Measurements from ENCODE around the gene CX3CR1. TPM values are rescaled to one million over a fixed set of nuclear protein-coding genes. Genes with fewer than 3 reads are reported as not detected.

CX3CR1 gene
- total RNA-seq, 1 donor from 2014 or later = not detected

DNA sequence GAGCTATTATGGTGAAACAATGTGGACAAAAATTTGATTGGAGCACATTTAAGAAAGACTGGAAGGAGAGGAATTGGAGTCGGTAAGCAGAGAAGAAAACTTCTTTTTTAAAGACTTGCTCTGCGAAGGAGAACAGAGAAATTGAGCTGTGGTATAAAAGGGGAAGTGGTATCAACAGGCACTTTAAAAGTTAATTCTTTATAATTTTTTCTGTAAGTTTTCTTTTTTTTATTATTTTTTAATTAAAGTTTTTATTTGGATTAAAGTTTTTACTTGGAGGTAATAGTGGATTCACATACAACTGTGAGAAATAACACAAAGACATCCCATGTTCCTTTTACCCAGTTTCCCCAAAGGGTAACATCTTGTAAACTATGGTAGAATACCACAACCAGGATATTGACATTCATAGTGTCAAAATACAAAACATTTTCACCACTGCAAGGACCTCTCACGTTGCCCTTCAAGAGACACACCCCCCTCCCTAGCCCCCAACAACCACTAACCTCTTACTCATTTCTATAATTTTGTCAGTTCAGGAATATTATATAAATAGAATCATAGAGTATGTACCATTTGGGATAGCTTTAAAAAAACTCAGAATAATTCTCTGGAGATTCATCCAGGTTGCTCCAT, 53.6 kb downstream of the CX3CR1 start:
- H3K4me3 ChIP-seq (ENCODE audit: low read depth, low read length) = no peak overlapping the region
- no peak for DNase-seq (ENCODE audit: low read depth)
- TF ChIP-seq, protein P1, sequence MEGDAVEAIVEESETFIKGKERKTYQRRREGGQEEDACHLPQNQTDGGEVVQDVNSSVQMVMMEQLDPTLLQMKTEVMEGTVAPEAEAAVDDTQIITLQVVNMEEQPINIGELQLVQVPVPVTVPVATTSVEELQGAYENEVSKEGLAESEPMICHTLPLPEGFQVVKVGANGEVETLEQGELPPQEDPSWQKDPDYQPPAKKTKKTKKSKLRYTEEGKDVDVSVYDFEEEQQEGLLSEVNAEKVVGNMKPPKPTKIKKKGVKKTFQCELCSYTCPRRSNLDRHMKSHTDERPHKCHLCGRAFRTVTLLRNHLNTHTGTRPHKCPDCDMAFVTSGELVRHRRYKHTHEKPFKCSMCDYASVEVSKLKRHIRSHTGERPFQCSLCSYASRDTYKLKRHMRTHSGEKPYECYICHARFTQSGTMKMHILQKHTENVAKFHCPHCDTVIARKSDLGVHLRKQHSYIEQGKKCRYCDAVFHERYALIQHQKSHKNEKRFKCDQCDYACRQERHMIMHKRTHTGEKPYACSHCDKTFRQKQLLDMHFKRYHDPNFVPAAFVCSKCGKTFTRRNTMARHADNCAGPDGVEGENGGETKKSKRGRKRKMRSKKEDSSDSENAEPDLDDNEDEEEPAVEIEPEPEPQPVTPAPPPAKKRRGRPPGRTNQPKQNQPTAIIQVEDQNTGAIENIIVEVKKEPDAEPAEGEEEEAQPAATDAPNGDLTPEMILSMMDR (conservative IDR thresholded peaks at IDR 0.05; ENCODE audit: low read depth, low read length) = no peak

GRCh38 chr3:39224288-39224687, 55.5 kb downstream of the CX3CR1 start:
- no peak overlapping the region for H3K4me3 ChIP-seq (ENCODE audit: low read depth, low read length)
- DNase-seq (ENCODE audit: low read depth) = no peak
- TF ChIP-seq, protein P1 (conservative IDR thresholded peaks at IDR 0.05; ENCODE audit: low read depth, low read length) = no peak

GRCh38 chr3:39222939-39223338, 56.9 kb downstream of the CX3CR1 start:
- no peak overlapping the region for H3K4me3 ChIP-seq (ENCODE audit: low read depth, low read length)
- TF ChIP-seq, protein P1 (conservative IDR thresholded peaks at IDR 0.05; ENCODE audit: low read depth, low read length) = no peak
- DNase-seq (ENCODE audit: low read depth) = no peak

DNA sequence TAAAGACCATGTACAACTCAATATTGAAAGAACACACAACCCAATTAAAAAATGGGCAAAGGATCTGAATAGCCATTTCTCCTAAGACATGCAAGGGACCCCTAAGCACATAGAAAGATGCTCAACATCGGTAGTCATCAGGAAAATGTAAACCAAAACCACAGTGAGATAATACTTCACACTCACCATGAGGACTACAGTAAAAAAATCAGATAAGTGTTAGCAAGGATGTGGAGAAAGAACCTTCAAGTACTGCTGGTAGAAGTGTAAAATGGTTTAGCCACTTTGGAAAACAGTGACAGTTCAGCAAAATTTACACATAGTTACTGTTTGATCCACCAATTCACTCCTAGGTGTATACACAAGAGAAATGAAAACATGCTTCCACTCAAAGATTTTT, 57.4 kb downstream of the CX3CR1 start:
- TF ChIP-seq, protein P1 (conservative IDR thresholded peaks at IDR 0.05; ENCODE audit: low read depth, low read length) = no peak
- DNase-seq (ENCODE audit: low read depth) = no peak
- no peak overlapping the region for H3K4me3 ChIP-seq (ENCODE audit: low read depth, low read length)

GRCh38 chr3:39221141-39221530, 58.7 kb downstream of the CX3CR1 start:
- TF ChIP-seq, protein P1 (conservative IDR thresholded peaks at IDR 0.05; ENCODE audit: low read depth, low read length) = no peak
- DNase-seq (ENCODE audit: low read depth) = no peak
- H3K4me3 ChIP-seq (ENCODE audit: low read depth, low read length) = no peak overlapping the region

DNA sequence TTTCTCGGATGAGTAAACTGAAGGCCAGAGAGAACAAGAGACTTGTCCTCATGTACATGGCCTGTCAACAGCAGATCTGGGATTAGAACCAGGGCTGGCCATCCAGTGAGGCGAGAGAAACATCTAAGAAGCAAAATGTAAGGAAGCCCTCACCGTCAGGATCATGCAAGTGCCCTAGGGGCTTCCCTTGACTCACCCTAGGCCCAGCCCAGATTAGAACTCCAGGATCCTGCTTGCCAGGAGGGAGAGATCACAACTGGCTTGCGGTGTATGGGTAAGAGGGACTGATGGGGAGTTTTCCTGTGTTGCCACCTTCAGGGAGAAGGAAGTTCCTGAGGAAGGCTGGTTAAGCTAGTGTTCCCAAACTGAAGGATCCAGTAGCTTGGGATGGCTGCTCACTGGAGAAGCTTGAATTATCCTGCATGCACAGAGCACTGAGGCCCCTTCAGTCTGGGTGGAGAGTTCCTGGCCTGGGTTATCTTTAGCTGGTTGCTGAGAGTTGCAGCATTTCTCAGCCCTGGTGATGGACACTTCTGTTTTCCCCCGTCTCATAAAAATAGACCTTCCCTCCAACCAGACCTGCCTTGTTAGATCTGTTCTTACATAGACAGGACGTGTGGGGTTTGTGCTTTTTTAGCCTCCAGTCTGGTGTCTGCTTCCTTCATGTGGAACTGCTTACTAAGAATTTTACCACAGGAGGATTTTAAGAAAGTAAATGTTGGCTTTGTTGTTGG, 59.3 kb downstream of the CX3CR1 start:
- DNase-seq (ENCODE audit: low read depth) = no peak
- no peak overlapping the region for H3K4me3 ChIP-seq (ENCODE audit: low read depth, low read length)
- TF ChIP-seq, protein P1 (conservative IDR thresholded peaks at IDR 0.05; ENCODE audit: low read depth, low read length) = no peak

DNA sequence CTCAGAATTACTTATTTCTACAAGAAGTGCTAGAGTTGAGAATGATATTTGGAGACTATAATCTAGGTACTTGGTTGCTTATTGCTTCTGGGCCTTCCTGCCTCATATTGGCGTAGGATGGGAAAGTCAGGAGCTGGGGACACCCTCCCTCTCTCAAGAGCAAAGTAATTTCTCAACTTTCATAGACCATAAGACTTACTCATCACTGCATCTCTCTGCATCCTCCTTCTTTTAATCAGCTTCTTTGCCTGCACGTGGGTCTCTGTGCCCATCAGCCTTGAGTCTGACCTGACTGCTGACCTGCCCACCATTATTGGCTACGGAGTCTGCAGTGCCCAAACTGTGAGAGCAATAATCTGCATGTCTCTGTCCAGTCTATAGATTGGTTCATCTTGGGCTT, 60.1 kb downstream of the CX3CR1 start:
- no peak for DNase-seq (ENCODE audit: low read depth)
- no peak overlapping the region for H3K4me3 ChIP-seq (ENCODE audit: low read depth, low read length)
- TF ChIP-seq, protein P1 (conservative IDR thresholded peaks at IDR 0.05; ENCODE audit: low read depth, low read length) = no peak
